ENCODE results near the gene CFAP141.

- no peak for TF ChIP-seq POLR2AphosphoS5 (IDR thresholded peaks at IDR 0.05)
- no peak for TF ChIP-seq POLR2A (IDR thresholded peaks at IDR 0.05)
Observed at GRCh38 chr1:154225370-154225769, 19.2 kb upstream of the CFAP141 start.
